A673 (cell line): ENCODE data around the gene SCAP.

ENCODE experiments used
- CTCF ChIP-seq: fragments of 300-800, 200-600 bp; sonication (generic); conservative IDR thresholded peaks from 2 replicates; pipeline ENCODE4 v1.5.1; 2017; ENCODE audit warnings: low read depth, mild to moderate bottlenecking, antibody characterized with exemption, low read length, moderate library complexity, mixed read lengths
- EZH2 ChIP-seq: fragments of 200-600 bp; sonication (generic); IDR thresholded peaks from 2 replicates; pipeline ENCODE4 v1.6.1; 2017; ENCODE audit warnings: borderline replicate concordance, low read depth, mild to moderate bottlenecking, mixed read lengths, antibody characterized with exemption, low read length; ENCODE audit not compliant: poor library complexity, severe bottlenecking

- TF ChIP-seq CTCF (no peak), EZH2 (no peak)
Observed at GRCh38 chr3:47523310-47524073, 47.8 kb upstream of the SCAP start.
